CD14-positive monocyte (primary cell): ENCODE results near the gene ARPC1A. TPM values are rescaled to one million over a fixed set of nuclear protein-coding genes. Genes with fewer than 3 reads are reported as not detected.

ENCODE experiments used
- DNase-seq, 3 donors: peaks; one replicate each; pipeline ENCODE4 v3.0.0-alpha.2; 2011 to 2022
- H2AFZ ChIP-seq: 2 replicates; pipeline ENCODE4 v1.6.0; 2012; ENCODE audit warnings: mild to moderate bottlenecking, low read depth, low read length, inconsistent platforms; ENCODE audit not compliant: insufficient read depth, poor library complexity, severe bottlenecking
- H3K27ac ChIP-seq, 2 donors: 1 replicate in 1 of 2; 2 replicates in 1 of 2; pipeline ENCODE4 v1.5.1; 2012 to 2013; ENCODE audit warnings: low read length in 2 of 2, control low read depth in 1 of 2, inconsistent platforms in 1 of 2, low read depth in 1 of 2, mild to moderate bottlenecking in 1 of 2
- H3K27me3 ChIP-seq, 2 donors: one replicate each; pipeline versions ENCODE4 v1.6.0 to v1.6.1; 2011 to 2013; ENCODE audit warnings: low read length in 2 of 2; ENCODE audit not compliant: control insufficient read depth in 2 of 2, insufficient read depth in 2 of 2
- H3K36me3 ChIP-seq, 2 donors: replicated peaks in 1 of 2; 1 replicate in 1 of 2; 2 replicates in 1 of 2; pipeline versions ENCODE4 v1.5.1 to v1.6.1; 2012 to 2013; ENCODE audit warnings: low read length in 2 of 2, control low read depth in 1 of 2, inconsistent platforms in 1 of 2, mild to moderate bottlenecking in 1 of 2; ENCODE audit not compliant: insufficient read depth in 2 of 2, control insufficient read depth in 1 of 2
- H3K4me1 ChIP-seq, 2 donors: 1 replicate in 1 of 2; 2 replicates in 1 of 2; pipeline versions ENCODE4 v1.5.1 to v1.6.1; 2012 to 2013; ENCODE audit warnings: low read length in 2 of 2, control low read depth in 1 of 2, inconsistent platforms in 1 of 2, mild to moderate bottlenecking in 1 of 2, moderate library complexity in 1 of 2; ENCODE audit not compliant: insufficient read depth in 2 of 2, control insufficient read depth in 1 of 2
- H3K4me2 ChIP-seq: replicated peaks from 2 replicates; pipeline ENCODE3; 2012; ENCODE audit warnings: low read length, moderate library complexity, mild to moderate bottlenecking; ENCODE audit not compliant: poor library complexity, severe bottlenecking; ENCODE audit errors: extremely low read depth
- H3K4me3 ChIP-seq, 3 experiments: fragments of 200-600 bp in 1 of 3; sonication (generic) in 1 of 3; replicated peaks in 1 of 3; 1 replicate in 2 of 3; 2 replicates in 1 of 3; pipeline ENCODE4 v1.5.1; 2011 to 2013; ENCODE audit warnings: low read length in 3 of 3, mild to moderate bottlenecking in 3 of 3, control low read depth in 2 of 3, low read depth in 2 of 3, inconsistent platforms in 1 of 3, moderate library complexity in 1 of 3
- H3K79me2 ChIP-seq: 2 replicates; pipeline ENCODE4 v1.6.0; 2012; ENCODE audit warnings: mild to moderate bottlenecking, control low read depth, inconsistent platforms, low read length, moderate library complexity; ENCODE audit not compliant: insufficient read depth
- H3K9ac ChIP-seq: 2 replicates; pipeline ENCODE4 v1.6.0; 2017; ENCODE audit warnings: low read length, mild to moderate bottlenecking; ENCODE audit not compliant: insufficient read depth, poor library complexity, severe bottlenecking
- H3K9me3 ChIP-seq, 2 donors: replicated peaks in 1 of 2; 1 replicate in 1 of 2; 2 replicates in 1 of 2; pipeline versions ENCODE4 v1.5.1 to v1.6.1; 2012 to 2013; ENCODE audit warnings: low read length in 2 of 2, control low read depth in 1 of 2; ENCODE audit not compliant: control insufficient read depth in 1 of 2, insufficient read depth in 1 of 2
- H4K20me1 ChIP-seq: 2 replicates; pipeline ENCODE4 v1.6.0; 2012; ENCODE audit warnings: mild to moderate bottlenecking, low read length, control low read depth, moderate library complexity; ENCODE audit not compliant: insufficient read depth
- H3K27ac Mint-ChIP-seq, 7 donors: one replicate each; pipeline ENCODE4 v1.8.0; 2020; ENCODE audit warnings: mild to moderate bottlenecking in 7 of 7, mixed read lengths in 7 of 7, moderate library complexity in 6 of 7, inconsistent platforms in 2 of 7
- H3K27me3 Mint-ChIP-seq, 3 donors: one replicate each; pipeline ENCODE4 v1.8.0; 2021 to 2022; ENCODE audit warnings: low read depth in 3 of 3, mild to moderate bottlenecking in 3 of 3, mixed read lengths in 3 of 3, moderate library complexity in 3 of 3, inconsistent platforms in 1 of 3
- H3K36me3 Mint-ChIP-seq, 2 donors: one replicate each; pipeline ENCODE4 v1.8.0; 2020; ENCODE audit warnings: mixed read lengths in 2 of 2, inconsistent platforms in 1 of 2, mild to moderate bottlenecking in 1 of 2
- H3K4me1 Mint-ChIP-seq: one replicate; pipeline ENCODE4 v1.8.0; 2020; ENCODE audit warnings: mild to moderate bottlenecking, mixed read lengths
- H3K4me3 Mint-ChIP-seq, 2 donors: one replicate each; pipeline ENCODE4 v1.8.0; 2020; ENCODE audit warnings: mild to moderate bottlenecking in 2 of 2, mixed read lengths in 2 of 2, moderate library complexity in 1 of 2
- H3K9me3 Mint-ChIP-seq, 7 donors: one replicate each; pipeline ENCODE4 v1.8.0; 2020 to 2022; ENCODE audit warnings: mixed read lengths in 7 of 7, mild to moderate bottlenecking in 6 of 7, moderate library complexity in 6 of 7, inconsistent platforms in 2 of 7
- WGBS: methylation state at CpG from one replicate; pipeline ENCODE4 v1.1.5; 2013; ENCODE audit warnings: missing lambda C conversion rate; ENCODE audit not compliant: insufficient coverage; 5-methylcytosine and 5-hydroxymethylcytosine counted together
- intact Hi-C, 2 donors: fragments of 100-400 bp; cut with micrococcal nuclease; formaldehyde crosslinking; loops; one replicate each; pipeline versions ENCODE4 v1.15.0 to v1.15.1; 2023
- polyA plus RNA-seq, 3 donors: library from polyadenylated mRNA; depleted of rRNA in 1 of 3; unstranded in 2 of 3; stranded (reverse) in 1 of 3; fragments of 300-500 nt in 2 of 3; fragments of >200 nt in 1 of 3; fragmentation: Illumina TruSeq in 2 of 3; gene quantifications; 1 replicate in 2 of 3; 2 replicates in 1 of 3; pipeline ENCODE4 v1.2.3, GENCODE V29; 2012 to 2021
- TF ChIP-seq, protein P1 (sequence below): fragments of 200-600 bp; IDR thresholded peaks from one replicate; pipeline ENCODE4 v1.8.0; 2022; ENCODE audit warnings: antibody characterized with exemption, mild to moderate bottlenecking

The ARPC1A gene
- polyA plus RNA-seq, 3 donors: 71.7 to 107 (median 104) TPM

DNA sequence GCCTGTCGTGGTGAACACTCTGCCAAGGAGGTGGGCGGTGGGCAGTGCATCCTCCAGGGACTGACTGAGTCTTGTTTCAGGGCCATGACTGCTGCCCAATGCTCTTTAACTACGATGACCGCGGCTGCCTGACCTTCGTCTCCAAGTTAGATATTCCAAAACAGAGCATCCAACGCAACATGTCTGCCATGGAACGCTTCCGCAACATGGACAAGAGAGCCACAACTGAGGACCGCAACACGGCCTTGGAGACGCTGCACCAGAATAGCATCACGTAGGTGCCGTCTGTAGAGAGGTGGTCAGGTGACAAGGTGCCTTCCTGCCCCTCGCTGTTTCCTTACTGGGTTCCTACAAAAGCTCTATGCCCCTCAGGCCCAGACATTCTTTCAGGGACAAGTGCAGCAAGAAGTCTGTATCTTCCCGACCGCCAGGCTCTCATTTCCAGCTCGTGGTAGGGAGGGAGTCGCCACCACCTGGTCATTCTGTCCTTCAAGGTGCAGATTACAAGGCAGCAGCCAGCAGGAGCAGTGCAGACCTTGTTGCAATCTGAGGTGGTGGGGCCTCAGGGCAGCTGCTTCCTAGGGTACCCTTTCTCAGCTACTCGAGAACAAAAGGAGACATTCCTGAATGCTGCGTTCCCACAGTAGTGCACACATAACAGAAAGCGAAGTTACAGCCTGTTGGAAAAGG, 33.9 kb downstream of the ARPC1A start:
- H2AFZ ChIP-seq: no peak overlapping the region
- intact Hi-C loops: no loop called here
- no peaks in the 10 kb centered on the region for H3K9me3 Mint-ChIP-seq
- H3K36me3 ChIP-seq: peaks cover 84 to 93% of the 10 kb centered on the region in 2 donors
- peaks cover under 1% of the 10 kb centered on the region for H3K79me2 ChIP-seq
- TF ChIP-seq, protein P1, sequence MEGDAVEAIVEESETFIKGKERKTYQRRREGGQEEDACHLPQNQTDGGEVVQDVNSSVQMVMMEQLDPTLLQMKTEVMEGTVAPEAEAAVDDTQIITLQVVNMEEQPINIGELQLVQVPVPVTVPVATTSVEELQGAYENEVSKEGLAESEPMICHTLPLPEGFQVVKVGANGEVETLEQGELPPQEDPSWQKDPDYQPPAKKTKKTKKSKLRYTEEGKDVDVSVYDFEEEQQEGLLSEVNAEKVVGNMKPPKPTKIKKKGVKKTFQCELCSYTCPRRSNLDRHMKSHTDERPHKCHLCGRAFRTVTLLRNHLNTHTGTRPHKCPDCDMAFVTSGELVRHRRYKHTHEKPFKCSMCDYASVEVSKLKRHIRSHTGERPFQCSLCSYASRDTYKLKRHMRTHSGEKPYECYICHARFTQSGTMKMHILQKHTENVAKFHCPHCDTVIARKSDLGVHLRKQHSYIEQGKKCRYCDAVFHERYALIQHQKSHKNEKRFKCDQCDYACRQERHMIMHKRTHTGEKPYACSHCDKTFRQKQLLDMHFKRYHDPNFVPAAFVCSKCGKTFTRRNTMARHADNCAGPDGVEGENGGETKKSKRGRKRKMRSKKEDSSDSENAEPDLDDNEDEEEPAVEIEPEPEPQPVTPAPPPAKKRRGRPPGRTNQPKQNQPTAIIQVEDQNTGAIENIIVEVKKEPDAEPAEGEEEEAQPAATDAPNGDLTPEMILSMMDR: no peak
- H3K9me3 ChIP-seq: no peaks in the 10 kb centered on the region
- no peak overlapping the region for H3K4me2 ChIP-seq
- no peaks in the 10 kb centered on the region for H3K27me3 Mint-ChIP-seq
- 94% methylated on average over 19 of the region's 22 CpGs for WGBS
- H3K4me1 ChIP-seq: no peaks in the 10 kb centered on the region
- peaks cover 68 to 98% of the 10 kb centered on the region in 2 donors for H3K36me3 Mint-ChIP-seq
- H4K20me1 ChIP-seq: peaks cover 44% of the 10 kb centered on the region
- H3K4me3 ChIP-seq: no peak overlapping the region
- H3K27me3 ChIP-seq: no peaks in the 10 kb centered on the region
- H3K27ac Mint-ChIP-seq: peak overlapping the region in 2 of 7 donors; percentile 1 to 61
- DNase-seq: no peak
- H3K27ac ChIP-seq: no peak overlapping the region
- no peak overlapping the region for H3K9ac ChIP-seq
- H3K4me1 Mint-ChIP-seq: no peaks in the 10 kb centered on the region
- no peak overlapping the region for H3K4me3 Mint-ChIP-seq

- Histone ChIP-seq H3K36me3 (peaks cover 86 to 93% of the 10 kb centered on the region in 2 donors), H4K20me1 (peaks cover 59% of the 10 kb centered on the region), H3K4me2 (no peak overlapping the region), H3K27me3 (no peaks in the 10 kb centered on the region), H3K79me2 (peaks cover 6% of the 10 kb centered on the region), H2AFZ (no peak overlapping the region), H3K4me3 (no peak overlapping the region), H3K9me3 (no peaks in the 10 kb centered on the region), H3K4me1 (no peaks in the 10 kb centered on the region), H3K9ac (no peak overlapping the region), H3K27ac (no peak overlapping the region)
- H3K27me3 Mint-ChIP-seq: no peaks in the 10 kb centered on the region
- H3K36me3 Mint-ChIP-seq: peaks cover 74 to 96% of the 10 kb centered on the region in 2 donors
- intact Hi-C loops: no loop called here
- no peak for DNase-seq
- TF ChIP-seq, protein P1: no peak
- 100% methylated on average over 1 of the region's 3 CpGs for WGBS
- no peaks in the 10 kb centered on the region for H3K4me1 Mint-ChIP-seq
- no peak overlapping the region for H3K4me3 Mint-ChIP-seq
- H3K27ac Mint-ChIP-seq: peak overlapping the region in 3 of 7 donors; percentile 14 to 46 (median 20)
- no peaks in the 10 kb centered on the region for H3K9me3 Mint-ChIP-seq
Observed at GRCh38 chr7:99362801-99363200, 37.1 kb downstream of the ARPC1A start.
